Measurements from ENCODE around the gene FAM131A.

FAM131A gene

GRCh38 chr3:184355261-184356040 lies 18.1 kb downstream of the FAM131A start:
- DNase-seq = no peak

GRCh38 chr3:184357248-184358123 lies 20.1 kb downstream of the FAM131A start:
- no peak for DNase-seq

GRCh38 chr3:184358124-184358767 lies 20.8 kb downstream of the FAM131A start:
- DNase-seq = no peak

- DNase-seq = no peak
Measured at GRCh38 chr3:184358921-184359350, 21.5 kb downstream of the FAM131A start.

- peak in 50 of 56 donors; percentile 11 to 87 (median 62) for DNase-seq
Measured at GRCh38 chr3:184359610-184360009, 22.2 kb downstream of the FAM131A start.

GRCh38 chr3:184360070-184360928 lies 22.9 kb downstream of the FAM131A start:
- peak in 9 of 56 donors; percentile 10 to 52 (median 35) for DNase-seq

- peak in 3 of 56 donors; percentile 36 to 60 (median 59) for DNase-seq
Measured at GRCh38 chr3:184360929-184361531, 23.6 kb downstream of the FAM131A start.

- peak in 48 of 56 donors; percentile 14 to 83 (median 64) for DNase-seq
Measured at GRCh38 chr3:184361532-184361931, 24.1 kb downstream of the FAM131A start, which contains the start of the genes CLCN2 and POLR2H. CLCN2 (minus strand) TSS chr3:184361605; CDS start chr3:184361479, 126 bp downstream. POLR2H (plus strand) TSS chr3:184361710; CDS start chr3:184363493, 1,783 bp downstream.

- peak in 46 of 56 donors; percentile 46 to 90 (median 79) for DNase-seq
Measured at GRCh38 chr3:184361932-184362667, 24.7 kb downstream of the FAM131A start.

GRCh38 chr3:184362668-184363546 lies 25.5 kb downstream of the FAM131A start:
- DNase-seq = peak; percentile 57 to 96 (median 89)

- no peak for DNase-seq
Measured at GRCh38 chr3:184366619-184367289, 29.4 kb downstream of the FAM131A start.

- no peak for DNase-seq
Measured at GRCh38 chr3:184368116-184368515, 30.7 kb downstream of the FAM131A start.

- peak in 27 of 56 donors; percentile 16 to 75 (median 38) for DNase-seq
Measured at GRCh38 chr3:184368586-184369183, 31.3 kb downstream of the FAM131A start.

GRCh38 chr3:184371570-184372018 lies 34.2 kb downstream of the FAM131A start:
- peak in 52 of 56 donors; percentile 17 to 85 (median 54) for DNase-seq

- no peak for DNase-seq
Measured at GRCh38 chr3:184372296-184372821, 35.0 kb downstream of the FAM131A start.

GRCh38 chr3:184372911-184373310 lies 35.5 kb downstream of the FAM131A start:
- no peak for DNase-seq

GRCh38 chr3:184373422-184373821 lies 36.0 kb downstream of the FAM131A start:
- no peak for DNase-seq

Measured in amygdala (tissue), 56 donors.